ENCODE data around the gene STK36. TPM values are rescaled to one million over a fixed set of nuclear protein-coding genes. Genes with fewer than 3 reads are reported as not detected.
"Not testable (repeated sequence)": the region's sequence is repeated elsewhere in the genome, so short reads cannot be mapped to it uniquely, and the experiment has no call there.

STK36 gene
- total RNA-seq, 1 donor from 2014 or later, result 20.2 TPM

GRCh38 chr2:218680061-218680460, 8.2 kb downstream of the STK36 start:
- no peaks in the 10 kb centered on the region for H3K9me3 Mint-ChIP-seq
- intact Hi-C loops (cut with micrococcal nuclease), result no loop called here
- no peak overlapping the region for H3K27ac Mint-ChIP-seq
- DNase-seq, result no peak
- H3K27me3 Mint-ChIP-seq, result no peaks in the 10 kb centered on the region
- H3K36me3 Mint-ChIP-seq (ENCODE audit: low read depth), result peaks cover 5% of the 10 kb centered on the region
- no peak overlapping the region for H3K4me3 Mint-ChIP-seq
- peaks cover 2% of the 10 kb centered on the region for H3K4me1 Mint-ChIP-seq

- intact Hi-C loops (cut with micrococcal nuclease); H3K9me3 Mint-ChIP-seq; H3K36me3 Mint-ChIP-seq (ENCODE audit: low read depth); H3K27ac Mint-ChIP-seq; H3K4me3 Mint-ChIP-seq; H3K27me3 Mint-ChIP-seq; H3K4me1 Mint-ChIP-seq: not testable (repeated sequence)
- DNase-seq, result peak; percentile 80
Measured at GRCh38 chr2:218687400-218688060, 15.6 kb downstream of the STK36 start.

GRCh38 chr2:218691234-218691633, 19.3 kb downstream of the STK36 start:
- no peak for DNase-seq
- intact Hi-C loops (cut with micrococcal nuclease), result no loop called here
- H3K4me3 Mint-ChIP-seq, result no peak overlapping the region
- no peaks in the 10 kb centered on the region for H3K27me3 Mint-ChIP-seq
- no peaks in the 10 kb centered on the region for H3K4me1 Mint-ChIP-seq
- H3K27ac Mint-ChIP-seq, result no peak overlapping the region
- H3K9me3 Mint-ChIP-seq, result no peaks in the 10 kb centered on the region
- peaks cover 7% of the 10 kb centered on the region for H3K36me3 Mint-ChIP-seq (ENCODE audit: low read depth)

GRCh38 chr2:218694405-218695145, 22.7 kb downstream of the STK36 start:
- no peaks in the 10 kb centered on the region for H3K4me1 Mint-ChIP-seq
- no peaks in the 10 kb centered on the region for H3K9me3 Mint-ChIP-seq
- intact Hi-C loops (cut with micrococcal nuclease), result no loop called here
- no peak overlapping the region for H3K27ac Mint-ChIP-seq
- H3K36me3 Mint-ChIP-seq (ENCODE audit: low read depth), result peaks cover 5% of the 10 kb centered on the region
- no peak for DNase-seq
- H3K4me3 Mint-ChIP-seq, result no peak overlapping the region
- H3K27me3 Mint-ChIP-seq, result no peaks in the 10 kb centered on the region

- no peak for DNase-seq
- H3K36me3 Mint-ChIP-seq (ENCODE audit: low read depth), result peaks cover under 1% of the 10 kb centered on the region
- no peaks in the 10 kb centered on the region for H3K27me3 Mint-ChIP-seq
- no peak overlapping the region for H3K27ac Mint-ChIP-seq
- no peaks in the 10 kb centered on the region for H3K9me3 Mint-ChIP-seq
- no peak overlapping the region for H3K4me3 Mint-ChIP-seq
- no peaks in the 10 kb centered on the region for H3K4me1 Mint-ChIP-seq
- intact Hi-C loops (cut with micrococcal nuclease), result no loop called here
Measured at GRCh38 chr2:218698885-218699284, 27.0 kb downstream of the STK36 start.

GRCh38 chr2:218701806-218702205, 29.9 kb downstream of the STK36 start:
- Mint-ChIP-seq H3K4me3 (no peak overlapping the region), H3K4me1 (no peaks in the 10 kb centered on the region), H3K9me3 (no peaks in the 10 kb centered on the region), H3K27ac (no peak overlapping the region), H3K27me3 (no peaks in the 10 kb centered on the region), H3K36me3 (ENCODE audit: low read depth) (no peaks in the 10 kb centered on the region)
- intact Hi-C loops (cut with micrococcal nuclease), result no loop called here
- DNase-seq, result no peak

- peaks cover 2% of the 10 kb centered on the region for H3K4me1 Mint-ChIP-seq
- intact Hi-C loops (cut with micrococcal nuclease), result no loop called here
- H3K36me3 Mint-ChIP-seq (ENCODE audit: low read depth), result no peaks in the 10 kb centered on the region
Measured at GRCh38 chr2:218703341-218703740, 31.5 kb downstream of the STK36 start.

GRCh38 chr2:218708086-218708485, 36.2 kb downstream of the STK36 start:
- intact Hi-C loops (cut with micrococcal nuclease), result no loop called here
- Mint-ChIP-seq H3K4me1 (peaks cover 11% of the 10 kb centered on the region), H3K36me3 (ENCODE audit: low read depth) (no peaks in the 10 kb centered on the region), H3K27me3 (peaks cover 3% of the 10 kb centered on the region), H3K27ac (no peak overlapping the region), H3K9me3 (no peaks in the 10 kb centered on the region), H3K4me3 (no peak overlapping the region)
- DNase-seq, result no peak

More at GRCh38 chr2:218703341-218703740, 31.5 kb downstream of the STK36 start:
- no peak for DNase-seq
- no peak overlapping the region for H3K27ac Mint-ChIP-seq
- H3K27me3 Mint-ChIP-seq, result peaks cover 3% of the 10 kb centered on the region
- H3K9me3 Mint-ChIP-seq, result no peaks in the 10 kb centered on the region
- H3K4me3 Mint-ChIP-seq, result no peak overlapping the region

GRCh38 chr2:218709908-218710307, 38.0 kb downstream of the STK36 start:
- peaks cover 3% of the 10 kb centered on the region for H3K27me3 Mint-ChIP-seq
- no peak overlapping the region for H3K27ac Mint-ChIP-seq
- no peaks in the 10 kb centered on the region for H3K9me3 Mint-ChIP-seq
- no peaks in the 10 kb centered on the region for H3K36me3 Mint-ChIP-seq (ENCODE audit: low read depth)
- DNase-seq, result no peak
- peaks cover 18% of the 10 kb centered on the region for H3K4me1 Mint-ChIP-seq
- intact Hi-C loops (cut with micrococcal nuclease), result loop anchor here (1.0 to 5.0 kb wide), 7 partner anchors 38 to 469 kb away; partner anchors contain the start of genes AAMP, BCS1L, CNOT9 and PNKD
- H3K4me3 Mint-ChIP-seq, result peak overlapping the region; percentile 28

GRCh38 chr2:218710334-218710686, 38.4 kb downstream of the STK36 start:
- H3K4me3 Mint-ChIP-seq, result peak overlapping the region; percentile 94
- H3K9me3 Mint-ChIP-seq, result no peaks in the 10 kb centered on the region
- H3K27me3 Mint-ChIP-seq, result peaks cover 3% of the 10 kb centered on the region
- H3K4me1 Mint-ChIP-seq, result peaks cover 18% of the 10 kb centered on the region
- no peaks in the 10 kb centered on the region for H3K36me3 Mint-ChIP-seq (ENCODE audit: low read depth)
- intact Hi-C loops (cut with micrococcal nuclease), result loop anchor here (1.0 to 5.0 kb wide), 7 partner anchors 38 to 468 kb away; partner anchors contain the start of genes AAMP, BCS1L, CNOT9 and PNKD
- no peak for DNase-seq
- peak overlapping the region; percentile 85 for H3K27ac Mint-ChIP-seq

GRCh38 chr2:218710687-218711549, 39.0 kb downstream of the STK36 start, which contains the start of gene TTLL4:
Gene TTLL4, plus strand, starts transcription at chr2:218710835. Its CDS starts 26,842 bp downstream, at chr2:218737677.
- intact Hi-C loops (cut with micrococcal nuclease), result loop anchor here (1.0 to 5.0 kb wide), 9 partner anchors 39 to 468 kb away; partner anchors contain the start of genes AAMP, BCS1L, CNOT9 and PNKD
- H3K4me3 Mint-ChIP-seq, result peak within 1 kb of the TSS; percentile 94
- H3K36me3 Mint-ChIP-seq (ENCODE audit: low read depth), result peaks cover 3% of the 10 kb centered on the region
- peak within 1 kb of the TSS; percentile 85 for H3K27ac Mint-ChIP-seq
- H3K27me3 Mint-ChIP-seq, result peaks cover 3% of the 10 kb centered on the region
- peak; percentile 100 for DNase-seq
- no peaks in the 10 kb centered on the region for H3K9me3 Mint-ChIP-seq
- H3K4me1 Mint-ChIP-seq, result peaks cover 18% of the 10 kb centered on the region

GRCh38 chr2:218711550-218711929, 39.7 kb downstream of the STK36 start:
- peaks cover 18% of the 10 kb centered on the region for H3K4me1 Mint-ChIP-seq
- no peaks in the 10 kb centered on the region for H3K9me3 Mint-ChIP-seq
- H3K27ac Mint-ChIP-seq, result peak overlapping the region; percentile 85
- intact Hi-C loops (cut with micrococcal nuclease), result loop anchor here (1.0 to 5.0 kb wide), 5 partner anchors 136 to 467 kb away; partner anchors contain the start of gene RETREG2
- peaks cover 4% of the 10 kb centered on the region for H3K36me3 Mint-ChIP-seq (ENCODE audit: low read depth)
- H3K4me3 Mint-ChIP-seq, result peak overlapping the region; percentile 94
- no peak for DNase-seq
- peaks cover 3% of the 10 kb centered on the region for H3K27me3 Mint-ChIP-seq

GRCh38 chr2:218713922-218714321, 42.0 kb downstream of the STK36 start:
- Mint-ChIP-seq H3K27me3 (no peaks in the 10 kb centered on the region), H3K4me3 (no peak overlapping the region), H3K9me3 (no peaks in the 10 kb centered on the region), H3K27ac (no peak overlapping the region), H3K4me1 (peaks cover 23% of the 10 kb centered on the region), H3K36me3 (ENCODE audit: low read depth) (peaks cover 9% of the 10 kb centered on the region)
- intact Hi-C loops (cut with micrococcal nuclease), result loop anchor here (5.0 kb wide), 1 partner anchor 133 kb away; no protein-coding TSS in a partner anchor
- DNase-seq, result no peak

All from activated CD4-positive, alpha-beta T cell treated with anti-CD3 and anti-CD28 coated beads, Interleukin-2, amount 10 ng/mL, durations not matched to agents 24 days and 14 days (primary cell).